ENCODE measurements around the gene NKAIN2. TPM values are rescaled to one million over a fixed set of nuclear protein-coding genes. Genes with fewer than 3 reads are reported as not detected.
"Not testable (repeated sequence)": the region's sequence is repeated elsewhere in the genome, so short reads cannot be mapped to it uniquely, and the experiment has no call there.

The NKAIN2 gene
- total RNA-seq, 1 donor from 2014 or later: 4.6 TPM

GRCh38 chr6:124679387-124679786, 875.7 kb downstream of the NKAIN2 start:
- no peak for DNase-seq (ENCODE audit: low spot score)

GRCh38 chr6:124682751-124683150, 879.1 kb downstream of the NKAIN2 start:
- no peak for DNase-seq (ENCODE audit: low spot score)

GRCh38 chr6:124683507-124683906, 879.8 kb downstream of the NKAIN2 start:
- DNase-seq (ENCODE audit: low spot score): no peak

- no peak for DNase-seq (ENCODE audit: low spot score)
Observed at GRCh38 chr6:124684621-124685020, 881.0 kb downstream of the NKAIN2 start.

GRCh38 chr6:124688369-124688768, 884.7 kb downstream of the NKAIN2 start:
- DNase-seq (ENCODE audit: low spot score): no peak

GRCh38 chr6:124694139-124694705, 890.6 kb downstream of the NKAIN2 start:
- DNase-seq (ENCODE audit: low spot score): no peak

GRCh38 chr6:124699038-124699437, 895.4 kb downstream of the NKAIN2 start:
- no peak for DNase-seq (ENCODE audit: low spot score)

GRCh38 chr6:124703541-124703940, 899.9 kb downstream of the NKAIN2 start:
- DNase-seq (ENCODE audit: low spot score): no peak

GRCh38 chr6:124712532-124712931, 908.9 kb downstream of the NKAIN2 start:
- not testable (repeated sequence) for DNase-seq (ENCODE audit: low spot score)

GRCh38 chr6:124714728-124715127, 911.1 kb downstream of the NKAIN2 start:
- DNase-seq (ENCODE audit: low spot score): no peak

GRCh38 chr6:124719913-124720312, 916.2 kb downstream of the NKAIN2 start:
- DNase-seq (ENCODE audit: low spot score): no peak

- no peak for DNase-seq (ENCODE audit: low spot score)
Observed at GRCh38 chr6:124721331-124721730, 917.7 kb downstream of the NKAIN2 start.

- DNase-seq (ENCODE audit: low spot score): peak; percentile 29
Observed at GRCh38 chr6:124722141-124722878, 918.6 kb downstream of the NKAIN2 start.

- peak; percentile 35 for DNase-seq (ENCODE audit: low spot score)
Observed at GRCh38 chr6:124723671-124724070, 920.0 kb downstream of the NKAIN2 start.

- not testable (repeated sequence) for DNase-seq (ENCODE audit: low spot score)
Observed at GRCh38 chr6:124737804-124738203, 934.1 kb downstream of the NKAIN2 start.

GRCh38 chr6:124738482-124738881, 934.8 kb downstream of the NKAIN2 start:
- DNase-seq (ENCODE audit: low spot score): no peak

GRCh38 chr6:124741341-124741740, 937.7 kb downstream of the NKAIN2 start:
- DNase-seq (ENCODE audit: low spot score): no peak

- no peak for DNase-seq (ENCODE audit: low spot score)
Observed at GRCh38 chr6:124742971-124743370, 939.3 kb downstream of the NKAIN2 start.

GRCh38 chr6:124743420-124743819, 939.8 kb downstream of the NKAIN2 start:
- no peak for DNase-seq (ENCODE audit: low spot score)

- peak; percentile 8 for DNase-seq (ENCODE audit: low spot score)
Observed at GRCh38 chr6:124747349-124747748, 943.7 kb downstream of the NKAIN2 start.

- DNase-seq (ENCODE audit: low spot score): no peak
Observed at GRCh38 chr6:124748778-124749177, 945.1 kb downstream of the NKAIN2 start.

- no peak for DNase-seq (ENCODE audit: low spot score)
Observed at GRCh38 chr6:124753001-124753400, 949.3 kb downstream of the NKAIN2 start.

- no peak for DNase-seq (ENCODE audit: low spot score)
Observed at GRCh38 chr6:124753562-124754105, 950.0 kb downstream of the NKAIN2 start.
